MCF 10A (cell line): ENCODE data around the gene PNPLA7. TPM values are rescaled to one million over a fixed set of nuclear protein-coding genes. Genes with fewer than 3 reads are reported as not detected.

Experiments used
- BruUV-seq: library from RNA; stranded (reverse); fragments of 400-500 nt; replicated peaks from 2 replicates; lab custom pipeline; 2021; lab: Mats Ljungman, UMichigan
- CTCF ChIA-PET: fragments of 300-600 bp; sonication (Branson Sonifier 250); formaldehyde crosslinking; extraction: SDS; loops from one replicate; lab custom pipeline; 2021; ENCODE audit warnings: antibody characterized with exemption, inconsistent platforms; lab: Yijun Ruan, JAX
- POLR2A ChIA-PET: fragments of 300-600, 350-650 bp; sonication (Branson Sonifier 250); formaldehyde crosslinking; extraction: SDS; loops from one replicate; lab custom pipeline; 2020; ENCODE audit warnings: antibody characterized with exemption, inconsistent platforms; lab: Yijun Ruan, JAX
- DNase-seq: peaks from one replicate; pipeline ENCODE4 v3.0.0-alpha.2; 2018; ENCODE audit not compliant: unreplicated experiment
- H3K27ac Mint-ChIP-seq: one replicate; pipeline ENCODE4 v1.8.0; 2022; ENCODE audit warnings: mild to moderate bottlenecking, low read depth, mixed read lengths; ENCODE audit not compliant: unreplicated experiment
- H3K27me3 Mint-ChIP-seq: one replicate; pipeline ENCODE4 v1.8.0; 2022; ENCODE audit warnings: mixed read lengths; ENCODE audit not compliant: insufficient read depth, unreplicated experiment
- H3K36me3 Mint-ChIP-seq: one replicate; pipeline ENCODE4 v1.8.0; 2022; ENCODE audit warnings: mild to moderate bottlenecking, moderate library complexity, mixed read lengths; ENCODE audit not compliant: insufficient read depth, unreplicated experiment
- H3K4me1 Mint-ChIP-seq: one replicate; pipeline ENCODE4 v1.8.0; 2022; ENCODE audit warnings: mixed read lengths; ENCODE audit not compliant: insufficient read depth, unreplicated experiment
- H3K4me3 Mint-ChIP-seq: one replicate; pipeline ENCODE4 v1.8.0; 2022; ENCODE audit warnings: mild to moderate bottlenecking, moderate library complexity, mixed read lengths; ENCODE audit not compliant: unreplicated experiment
- H3K9me3 Mint-ChIP-seq: one replicate; pipeline ENCODE4 v1.8.0; 2022; ENCODE audit warnings: mixed read lengths; ENCODE audit not compliant: unreplicated experiment
- CTCF ChIP-seq: fragments of 200-600 bp; IDR thresholded peaks from one replicate; pipeline ENCODE4 v1.8.0; 2022; ENCODE audit warnings: antibody characterized with exemption, mild to moderate bottlenecking; ENCODE audit not compliant: unreplicated experiment
- intact Hi-C: fragments of 100-400 bp; cut with micrococcal nuclease; formaldehyde crosslinking; loops from 2 replicates; pipeline ENCODE4 v1.14.1; 2022
- total RNA-seq: library from RNA; stranded (reverse); gene quantifications from 2 replicates; pipeline ENCODE4 v1.2.3, GENCODE V29; 2022

The PNPLA7 gene
- total RNA-seq, 1 experiment from 2014 or later = 0.86 TPM

GRCh38 chr9:137580954-137581322, 30.7 kb upstream of the PNPLA7 start:
- CTCF ChIA-PET = interaction anchor here (0.6 to 4.1 kb wide), 4 partner anchors 7 to 458 kb away, joined by 3 to 34 read pairs (median 4); partner anchors contain the start of gene MRPL41
- H3K36me3 Mint-ChIP-seq = peaks cover 30% of the 10 kb centered on the region
- BruUV-seq = no TSS peak

GRCh38 chr9:137580209-137580953, 30.2 kb upstream of the PNPLA7 start:
- Mint-ChIP-seq H3K9me3 (no peaks in the 10 kb centered on the region), H3K27ac (no peak overlapping the region), H3K36me3 (peaks cover 30% of the 10 kb centered on the region), H3K4me3 (peak overlapping the region; percentile 81), H3K4me1 (peaks cover 4% of the 10 kb centered on the region), H3K27me3 (no peaks in the 10 kb centered on the region)
- CTCF ChIA-PET = interaction anchor here (0.6 to 4.1 kb wide), 4 partner anchors 8 to 458 kb away, joined by 3 to 34 read pairs (median 4); no protein-coding TSS in a partner anchor
- intact Hi-C loops = no loop called here
- POLR2A ChIA-PET = interaction anchor here (1.7 to 5.5 kb wide), 4 partner anchors 9 to 39 kb away, joined by 10 to 64 read pairs (median 13); partner anchors contain the start of genes EHMT1, MRPL41 and ZMYND19
- TF ChIP-seq CTCF = no peak
- BruUV-seq = TSS peak; percentile 35
- no peak for DNase-seq

More at GRCh38 chr9:137580954-137581322, 30.7 kb upstream of the PNPLA7 start:
- POLR2A ChIA-PET = interaction anchor here (1.7 to 5.5 kb wide), 3 partner anchors 8 to 38 kb away, joined by 10 to 64 read pairs (median 13); partner anchors contain the start of genes EHMT1, MRPL41 and ZMYND19
- TF ChIP-seq CTCF = no peak
- no peak overlapping the region for H3K27ac Mint-ChIP-seq
- no peaks in the 10 kb centered on the region for H3K9me3 Mint-ChIP-seq
- no peaks in the 10 kb centered on the region for H3K27me3 Mint-ChIP-seq
- DNase-seq = no peak
- intact Hi-C loops = no loop called here
- no peaks in the 10 kb centered on the region for H3K4me1 Mint-ChIP-seq
- H3K4me3 Mint-ChIP-seq = no peak overlapping the region

GRCh38 chr9:137579259-137579604, 29.0 kb upstream of the PNPLA7 start:
- no TSS peak for BruUV-seq
- Mint-ChIP-seq H3K4me3 (peak overlapping the region; percentile 81), H3K27me3 (no peaks in the 10 kb centered on the region), H3K9me3 (no peaks in the 10 kb centered on the region), H3K36me3 (peaks cover 41% of the 10 kb centered on the region), H3K27ac (peak overlapping the region; percentile 54), H3K4me1 (peaks cover 8% of the 10 kb centered on the region)
- POLR2A ChIA-PET = interaction anchor here (0.9 to 5.5 kb wide), 8 partner anchors 10 to 42 kb away, joined by 3 to 64 read pairs (median 9); partner anchors contain the start of genes ARRDC1, EHMT1, MRPL41 and ZMYND19
- DNase-seq = no peak
- no peak for TF ChIP-seq CTCF
- intact Hi-C loops = loop anchor here (2.0 to 5.0 kb wide), 2 partner anchors 26 to 33 kb away; no protein-coding TSS in a partner anchor
- CTCF ChIA-PET = interaction anchor here (0.5 to 4.1 kb wide), 13 partner anchors 9 to 370 kb away, joined by 3 to 34 read pairs (median 4); partner anchors contain the start of gene MRPL41
